OCI-LY1 (cell line): ENCODE results near the gene SMIM7.

Experiments
- CTCF ChIP-seq: fragments of 200-600 bp; sonication (generic), shearing (Covaris generic); IDR thresholded peaks from 2 replicates; pipeline ENCODE4 v1.5.1; 2017; ENCODE audit warnings: mild to moderate bottlenecking, antibody characterized with exemption, low read length, moderate library complexity, mixed read lengths
- EZH2 ChIP-seq: fragments of 200-600 bp; sonication (generic), shearing (Covaris generic); IDR thresholded peaks from 2 replicates; pipeline ENCODE4 v1.8.0; 2017; ENCODE audit warnings: borderline replicate concordance, mixed run types, mild to moderate bottlenecking, antibody characterized with exemption, low read length, moderate library complexity, mixed read lengths

- no peak for TF ChIP-seq CTCF
- TF ChIP-seq EZH2 = no peak
Measured at GRCh38 chr19:16615808-16616207, 44.1 kb downstream of the SMIM7 start.
